NCI-H146 treated with DMSO at 0.1 percent for 48 hours (cell line): Measurements from ENCODE around the gene ADCY1.

ENCODE experiments used
- DNase-seq: peaks from one replicate; lab custom pipeline; 2025; ENCODE audit not compliant: unreplicated experiment; lab: John Stamatoyannopoulos, UW

Gene ADCY1

GRCh38 chr7:45576249-45576929, 2.2 kb downstream of the ADCY1 start:
- no peak for DNase-seq

GRCh38 chr7:45578022-45578421, 3.9 kb downstream of the ADCY1 start:
- no peak for DNase-seq

- no peak for DNase-seq
Measured at GRCh38 chr7:45578467-45578866, 4.3 kb downstream of the ADCY1 start.

- DNase-seq: no peak
Measured at GRCh38 chr7:45579391-45579801, 5.2 kb downstream of the ADCY1 start.

- no peak for DNase-seq
Measured at GRCh38 chr7:45580053-45580872, 6.1 kb downstream of the ADCY1 start.

GRCh38 chr7:45581271-45581780, 7.2 kb downstream of the ADCY1 start:
- no peak for DNase-seq

- DNase-seq: no peak
Measured at GRCh38 chr7:45582136-45582749, 8.1 kb downstream of the ADCY1 start.

- DNase-seq: no peak
Measured at GRCh38 chr7:45582868-45583277, 8.7 kb downstream of the ADCY1 start.

- no peak for DNase-seq
Measured at GRCh38 chr7:45583296-45583695, 9.1 kb downstream of the ADCY1 start.

GRCh38 chr7:45584261-45585210, 10.4 kb downstream of the ADCY1 start:
- no peak for DNase-seq

- DNase-seq: no peak
Measured at GRCh38 chr7:45585628-45586027, 11.5 kb downstream of the ADCY1 start.

GRCh38 chr7:45586542-45587520, 12.7 kb downstream of the ADCY1 start:
- no peak for DNase-seq

- no peak for DNase-seq
Measured at GRCh38 chr7:45588466-45588865, 14.3 kb downstream of the ADCY1 start.

- DNase-seq: no peak
Measured at GRCh38 chr7:45589061-45589460, 14.9 kb downstream of the ADCY1 start.

GRCh38 chr7:45589915-45590678, 15.9 kb downstream of the ADCY1 start:
- no peak for DNase-seq

GRCh38 chr7:45590679-45591057, 16.5 kb downstream of the ADCY1 start:
- DNase-seq: no peak

GRCh38 chr7:45591101-45591906, 17.1 kb downstream of the ADCY1 start:
- no peak for DNase-seq
